ENCODE results near the gene DEF6. TPM values are rescaled to one million over a fixed set of nuclear protein-coding genes. Genes with fewer than 3 reads are reported as not detected.

The DEF6 gene
- total RNA-seq, 1 experiment from 2014 or later = 0.59 TPM

GRCh38 chr6:35264550-35265274 is 32.9 kb upstream of the DEF6 start:
- H3K9me3 ChIP-seq (ENCODE audit: control insufficient read depth, insufficient read depth, low read depth, low read length) = no peaks in the 10 kb centered on the region
- H3K27ac ChIP-seq (ENCODE audit: low read length) = no peak overlapping the region
- H3K36me3 ChIP-seq (ENCODE audit: control insufficient read depth, insufficient read depth, low read length) = no peaks in the 10 kb centered on the region
- intact Hi-C loops (cut with micrococcal nuclease; ENCODE audit: unreplicated experiment) = no loop called here
- in situ Hi-C loops (cut with HindIII; ENCODE audit: low pct_unique_long_range_greater_than_20kb, low sequenced_read_pairs) = no loop called here
- BruUV-seq (replicated peaks) = no TSS peak
- no peak for DNase-seq (ENCODE audit: low read depth, low spot score)
- H3K27me3 ChIP-seq (ENCODE audit: control insufficient read depth, insufficient read depth, low read length) = no peaks in the 10 kb centered on the region
- no peak for TF ChIP-seq POLR2AphosphoS5 (IDR thresholded peaks at IDR 0.05; ENCODE audit: low read depth, low read length)
- no peak for ATAC-seq
- ChIA-PET CTCF (no interaction called here), POLR2A (no interaction called here)
- H3K4me3 ChIP-seq (ENCODE audit: low read depth in 2 of 2, low read length in 2 of 2) = no peak overlapping the region
- peaks cover 12% of the 10 kb centered on the region for H3K4me1 ChIP-seq (ENCODE audit: control insufficient read depth, insufficient read depth, low read length)

GRCh38 chr6:35265523-35265922 is 32.1 kb upstream of the DEF6 start:
- POLR2A ChIA-PET = no interaction called here
- CTCF ChIA-PET = interaction anchor here (0.6 kb wide), 2 partner anchors 11 to 289 kb away, joined by 6 to 8 read pairs; no protein-coding TSS in a partner anchor
- peaks cover 10% of the 10 kb centered on the region for H3K4me1 ChIP-seq (ENCODE audit: control insufficient read depth, insufficient read depth, low read length)
- no peak overlapping the region for H3K4me3 ChIP-seq (ENCODE audit: low read depth in 2 of 2, low read length in 2 of 2)
- no peaks in the 10 kb centered on the region for H3K36me3 ChIP-seq (ENCODE audit: control insufficient read depth, insufficient read depth, low read length)
- intact Hi-C loops (cut with micrococcal nuclease; ENCODE audit: unreplicated experiment) (no loop called here), in situ Hi-C loops (cut with HindIII; ENCODE audit: low pct_unique_long_range_greater_than_20kb, low sequenced_read_pairs) (no loop called here)
- H3K27me3 ChIP-seq (ENCODE audit: control insufficient read depth, insufficient read depth, low read length) = no peaks in the 10 kb centered on the region
- H3K9me3 ChIP-seq (ENCODE audit: control insufficient read depth, insufficient read depth, low read depth, low read length) = no peaks in the 10 kb centered on the region
- no TSS peak for BruUV-seq (replicated peaks)
- DNase-seq (ENCODE audit: low read depth, low spot score) (no peak), ATAC-seq (no peak)
- H3K27ac ChIP-seq (ENCODE audit: low read length) = no peak overlapping the region
- no peak for TF ChIP-seq POLR2AphosphoS5 (IDR thresholded peaks at IDR 0.05; ENCODE audit: low read depth, low read length)
- TF ChIP-seq, protein P1, sequence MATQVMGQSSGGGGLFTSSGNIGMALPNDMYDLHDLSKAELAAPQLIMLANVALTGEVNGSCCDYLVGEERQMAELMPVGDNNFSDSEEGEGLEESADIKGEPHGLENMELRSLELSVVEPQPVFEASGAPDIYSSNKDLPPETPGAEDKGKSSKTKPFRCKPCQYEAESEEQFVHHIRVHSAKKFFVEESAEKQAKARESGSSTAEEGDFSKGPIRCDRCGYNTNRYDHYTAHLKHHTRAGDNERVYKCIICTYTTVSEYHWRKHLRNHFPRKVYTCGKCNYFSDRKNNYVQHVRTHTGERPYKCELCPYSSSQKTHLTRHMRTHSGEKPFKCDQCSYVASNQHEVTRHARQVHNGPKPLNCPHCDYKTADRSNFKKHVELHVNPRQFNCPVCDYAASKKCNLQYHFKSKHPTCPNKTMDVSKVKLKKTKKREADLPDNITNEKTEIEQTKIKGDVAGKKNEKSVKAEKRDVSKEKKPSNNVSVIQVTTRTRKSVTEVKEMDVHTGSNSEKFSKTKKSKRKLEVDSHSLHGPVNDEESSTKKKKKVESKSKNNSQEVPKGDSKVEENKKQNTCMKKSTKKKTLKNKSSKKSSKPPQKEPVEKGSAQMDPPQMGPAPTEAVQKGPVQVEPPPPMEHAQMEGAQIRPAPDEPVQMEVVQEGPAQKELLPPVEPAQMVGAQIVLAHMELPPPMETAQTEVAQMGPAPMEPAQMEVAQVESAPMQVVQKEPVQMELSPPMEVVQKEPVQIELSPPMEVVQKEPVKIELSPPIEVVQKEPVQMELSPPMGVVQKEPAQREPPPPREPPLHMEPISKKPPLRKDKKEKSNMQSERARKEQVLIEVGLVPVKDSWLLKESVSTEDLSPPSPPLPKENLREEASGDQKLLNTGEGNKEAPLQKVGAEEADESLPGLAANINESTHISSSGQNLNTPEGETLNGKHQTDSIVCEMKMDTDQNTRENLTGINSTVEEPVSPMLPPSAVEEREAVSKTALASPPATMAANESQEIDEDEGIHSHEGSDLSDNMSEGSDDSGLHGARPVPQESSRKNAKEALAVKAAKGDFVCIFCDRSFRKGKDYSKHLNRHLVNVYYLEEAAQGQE (IDR thresholded peaks at IDR 0.05; ENCODE audit: insufficient read depth in 1 of 2, low read depth in 2 of 2, low read length in 1 of 2) = no peak
- no peak for TF ChIP-seq SIN3A (IDR thresholded peaks at IDR 0.05; ENCODE audit: borderline replicate concordance, insufficient read depth, low read depth, low read length)
- no peak for TF ChIP-seq TCF7L2 (IDR thresholded peaks at IDR 0.05; ENCODE audit: low read depth, low read length)
- TF ChIP-seq, protein P2, sequence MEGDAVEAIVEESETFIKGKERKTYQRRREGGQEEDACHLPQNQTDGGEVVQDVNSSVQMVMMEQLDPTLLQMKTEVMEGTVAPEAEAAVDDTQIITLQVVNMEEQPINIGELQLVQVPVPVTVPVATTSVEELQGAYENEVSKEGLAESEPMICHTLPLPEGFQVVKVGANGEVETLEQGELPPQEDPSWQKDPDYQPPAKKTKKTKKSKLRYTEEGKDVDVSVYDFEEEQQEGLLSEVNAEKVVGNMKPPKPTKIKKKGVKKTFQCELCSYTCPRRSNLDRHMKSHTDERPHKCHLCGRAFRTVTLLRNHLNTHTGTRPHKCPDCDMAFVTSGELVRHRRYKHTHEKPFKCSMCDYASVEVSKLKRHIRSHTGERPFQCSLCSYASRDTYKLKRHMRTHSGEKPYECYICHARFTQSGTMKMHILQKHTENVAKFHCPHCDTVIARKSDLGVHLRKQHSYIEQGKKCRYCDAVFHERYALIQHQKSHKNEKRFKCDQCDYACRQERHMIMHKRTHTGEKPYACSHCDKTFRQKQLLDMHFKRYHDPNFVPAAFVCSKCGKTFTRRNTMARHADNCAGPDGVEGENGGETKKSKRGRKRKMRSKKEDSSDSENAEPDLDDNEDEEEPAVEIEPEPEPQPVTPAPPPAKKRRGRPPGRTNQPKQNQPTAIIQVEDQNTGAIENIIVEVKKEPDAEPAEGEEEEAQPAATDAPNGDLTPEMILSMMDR (IDR thresholded peaks at IDR 0.05) = no peak

- BruUV-seq (replicated peaks) = no TSS peak
- CTCF ChIA-PET = interaction anchor here (0.6 kb wide), 1 partner anchor 58 kb away, joined by 4 read pairs; no protein-coding TSS in a partner anchor
- Histone ChIP-seq H3K4me3 (ENCODE audit: low read depth in 2 of 2, low read length in 2 of 2) (no peak overlapping the region), H3K4me1 (ENCODE audit: control insufficient read depth, insufficient read depth, low read length) (peaks cover 6% of the 10 kb centered on the region), H3K27me3 (ENCODE audit: control insufficient read depth, insufficient read depth, low read length) (no peaks in the 10 kb centered on the region), H3K27ac (ENCODE audit: low read length) (no peak overlapping the region), H3K36me3 (ENCODE audit: control insufficient read depth, insufficient read depth, low read length) (no peaks in the 10 kb centered on the region), H3K9me3 (ENCODE audit: control insufficient read depth, insufficient read depth, low read depth, low read length) (no peaks in the 10 kb centered on the region)
- intact Hi-C loops (cut with micrococcal nuclease; ENCODE audit: unreplicated experiment) = no loop called here
- no peak for DNase-seq (ENCODE audit: low read depth, low spot score)
- in situ Hi-C loops (cut with HindIII; ENCODE audit: low pct_unique_long_range_greater_than_20kb, low sequenced_read_pairs) = no loop called here
- TF ChIP-seq POLR2AphosphoS5 (IDR thresholded peaks at IDR 0.05; ENCODE audit: low read depth, low read length) = no peak
- ATAC-seq = no peak
- POLR2A ChIA-PET = interaction anchor here (0.6 kb wide), 1 partner anchor 36 kb away, joined by 3 read pairs; no protein-coding TSS in a partner anchor
Measured at GRCh38 chr6:35267446-35267845, 30.2 kb upstream of the DEF6 start.

Measured in Panc1 (cell line).